D341Med (cell line): ENCODE measurements around the gene SMKR1.
"Not testable (repeated sequence)": the region's sequence is repeated elsewhere in the genome, so short reads cannot be mapped to it uniquely, and the experiment has no call there.

ENCODE experiments used
- DNase-seq: peaks from one replicate; pipeline ENCODE4 v3.0.0; 2012; ENCODE audit warnings: low spot score

The SMKR1 gene

GRCh38 chr7:129529643-129530042 lies 27.3 kb downstream of the SMKR1 start:
- DNase-seq, result no peak

- no peak for DNase-seq
Measured at GRCh38 chr7:129530795-129531391, 28.6 kb downstream of the SMKR1 start.

- DNase-seq, result no peak
Measured at GRCh38 chr7:129531721-129532120, 29.4 kb downstream of the SMKR1 start.

- no peak for DNase-seq
Measured at GRCh38 chr7:129532375-129532774, 30.0 kb downstream of the SMKR1 start.

- DNase-seq, result not testable (repeated sequence)
Measured at GRCh38 chr7:129534558-129535274, 32.4 kb downstream of the SMKR1 start.

- no peak for DNase-seq
Measured at GRCh38 chr7:129535896-129536295, 33.6 kb downstream of the SMKR1 start.

GRCh38 chr7:129536323-129536722 lies 34.0 kb downstream of the SMKR1 start:
- no peak for DNase-seq

GRCh38 chr7:129538790-129539189 lies 36.5 kb downstream of the SMKR1 start:
- DNase-seq, result no peak

- no peak for DNase-seq
Measured at GRCh38 chr7:129540340-129540739, 38.0 kb downstream of the SMKR1 start.

GRCh38 chr7:129544700-129545099 lies 42.4 kb downstream of the SMKR1 start:
- DNase-seq, result no peak

- DNase-seq, result no peak
Measured at GRCh38 chr7:129550693-129551360, 48.5 kb downstream of the SMKR1 start.

GRCh38 chr7:129553899-129554461 lies 51.6 kb downstream of the SMKR1 start:
- no peak for DNase-seq

- no peak for DNase-seq
Measured at GRCh38 chr7:129556607-129557133, 54.3 kb downstream of the SMKR1 start.

GRCh38 chr7:129557686-129558481 lies 55.6 kb downstream of the SMKR1 start:
- no peak for DNase-seq

GRCh38 chr7:129559564-129559963 lies 57.2 kb downstream of the SMKR1 start:
- no peak for DNase-seq

GRCh38 chr7:129560831-129561230 lies 58.5 kb downstream of the SMKR1 start:
- DNase-seq, result no peak

- DNase-seq, result no peak
Measured at GRCh38 chr7:129561677-129562359, 59.5 kb downstream of the SMKR1 start.
